ENCODE measurements around the gene DDX5. TPM values are rescaled to one million over a fixed set of nuclear protein-coding genes. Genes with fewer than 3 reads are reported as not detected.
"Not testable (repeated sequence)": the region's sequence is repeated elsewhere in the genome, so short reads cannot be mapped to it uniquely, and the experiment has no call there.

The DDX5 gene
- total and polyA plus RNA-seq, 2 donors (not counting 3 experiments of a cell fraction or from before 2014, with no cell fraction given) = 1,027 to 2,040 TPM

DNA sequence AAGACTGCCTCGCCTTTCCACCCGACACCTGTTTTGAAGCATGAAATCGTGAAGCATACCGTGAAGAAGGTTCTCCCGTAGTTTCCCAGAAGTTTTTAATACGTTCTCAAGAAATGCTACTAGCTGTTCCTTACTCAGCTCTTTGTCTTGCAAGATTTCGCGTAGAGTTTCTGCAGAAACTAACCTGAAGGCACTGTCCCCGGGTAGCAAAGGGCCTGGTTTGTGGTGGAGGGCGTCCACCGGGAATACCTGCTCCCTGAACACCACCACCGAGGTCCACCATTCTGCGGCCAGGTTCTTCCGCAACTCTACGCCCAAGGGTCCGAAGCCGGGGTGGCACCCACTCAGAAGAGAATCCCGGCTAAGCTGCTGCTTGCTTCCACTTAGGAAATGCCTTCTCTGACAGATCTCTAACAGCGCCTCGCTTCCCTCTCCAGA, 9.7 kb downstream of the DDX5 start:
- no TSS peak for BruUV-seq (replicated peaks)
- peaks cover 39% of the 10 kb centered on the region for H3K79me2 ChIP-seq (ENCODE audit: control insufficient read depth, insufficient read depth, low read length)
- FAIRE-seq (no peak), DNase-seq (ENCODE audit: low read depth, low spot score) (peak; percentile 49)
- no peaks in the 10 kb centered on the region for H3K27me3 ChIP-seq (ENCODE audit: control insufficient read depth in 2 of 2, insufficient read depth in 2 of 2, low read length in 2 of 2)
- peak overlapping the region; percentile 35 for H3K27ac ChIP-seq (ENCODE audit: insufficient read depth, low read depth, low read length)
- TF ChIP-seq EZH2 (IDR thresholded peaks at IDR 0.05; ENCODE audit: borderline replicate concordance, low read depth, low read length, severe bottlenecking) (no peak), JUN (IDR thresholded peaks at IDR 0.05; ENCODE audit: borderline replicate concordance, insufficient read depth, insufficient read length, low read depth) (no peak), MYC (IDR thresholded peaks at IDR 0.05; ENCODE audit: low read depth, low read length) (no peak), GATA2 (IDR thresholded peaks at IDR 0.05; ENCODE audit: insufficient read depth, insufficient read length, low read depth, low read length) (no peak), POLR2AphosphoS5 (IDR thresholded peaks at IDR 0.05; ENCODE audit: insufficient read depth, low read depth, low read length) (no peak), FOS (IDR thresholded peaks at IDR 0.05; ENCODE audit: borderline replicate concordance, insufficient read depth, low read length) (no peak), POLR2A (IDR thresholded peaks at IDR 0.05; ENCODE audit: low read depth, low read length) (no peak)
- TF ChIP-seq, protein P1, sequence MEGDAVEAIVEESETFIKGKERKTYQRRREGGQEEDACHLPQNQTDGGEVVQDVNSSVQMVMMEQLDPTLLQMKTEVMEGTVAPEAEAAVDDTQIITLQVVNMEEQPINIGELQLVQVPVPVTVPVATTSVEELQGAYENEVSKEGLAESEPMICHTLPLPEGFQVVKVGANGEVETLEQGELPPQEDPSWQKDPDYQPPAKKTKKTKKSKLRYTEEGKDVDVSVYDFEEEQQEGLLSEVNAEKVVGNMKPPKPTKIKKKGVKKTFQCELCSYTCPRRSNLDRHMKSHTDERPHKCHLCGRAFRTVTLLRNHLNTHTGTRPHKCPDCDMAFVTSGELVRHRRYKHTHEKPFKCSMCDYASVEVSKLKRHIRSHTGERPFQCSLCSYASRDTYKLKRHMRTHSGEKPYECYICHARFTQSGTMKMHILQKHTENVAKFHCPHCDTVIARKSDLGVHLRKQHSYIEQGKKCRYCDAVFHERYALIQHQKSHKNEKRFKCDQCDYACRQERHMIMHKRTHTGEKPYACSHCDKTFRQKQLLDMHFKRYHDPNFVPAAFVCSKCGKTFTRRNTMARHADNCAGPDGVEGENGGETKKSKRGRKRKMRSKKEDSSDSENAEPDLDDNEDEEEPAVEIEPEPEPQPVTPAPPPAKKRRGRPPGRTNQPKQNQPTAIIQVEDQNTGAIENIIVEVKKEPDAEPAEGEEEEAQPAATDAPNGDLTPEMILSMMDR (IDR thresholded peaks at IDR 0.05; ENCODE audit: extremely low read depth in 1 of 2, insufficient read depth in 1 of 2, low read depth in 1 of 2, low read length in 2 of 2) = no peak
- TF ChIP-seq, protein P2, sequence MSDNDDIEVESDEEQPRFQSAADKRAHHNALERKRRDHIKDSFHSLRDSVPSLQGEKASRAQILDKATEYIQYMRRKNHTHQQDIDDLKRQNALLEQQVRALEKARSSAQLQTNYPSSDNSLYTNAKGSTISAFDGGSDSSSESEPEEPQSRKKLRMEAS (IDR thresholded peaks at IDR 0.05; ENCODE audit: insufficient read depth, insufficient read length) = no peak
- peak overlapping the region; percentile 84 for H3K4me2 ChIP-seq (ENCODE audit: insufficient read depth, low read length)
- peak overlapping the region; percentile 54 for H3K9ac ChIP-seq (replicated peaks; ENCODE audit: extremely low read depth, insufficient read depth, low read length)
- intact Hi-C loops (cut with micrococcal nuclease) (loop anchor here (5.0 kb wide), 1 partner anchor 169 kb away; no protein-coding TSS in a partner anchor), dilution Hi-C loops (cut with MboI; ENCODE audit: extremely low pct_ligation_motif_present, low sequenced_read_pairs) (no loop called here)
- H4K20me1 ChIP-seq (replicated peaks; ENCODE audit: control insufficient read depth, extremely low read depth, insufficient read depth, low read length) = peaks cover 14% of the 10 kb centered on the region
- peaks cover 53% of the 10 kb centered on the region for H3K4me1 ChIP-seq (ENCODE audit: control insufficient read depth, extremely low read depth, insufficient read depth, low read length)
- H3K9me1 ChIP-seq (replicated peaks; ENCODE audit: control insufficient read depth, extremely low read depth, insufficient read depth, low read length) = no peaks in the 10 kb centered on the region
- H3K9me3 ChIP-seq (replicated peaks; ENCODE audit: control insufficient read depth, insufficient read depth, low read length) = no peaks in the 10 kb centered on the region
- peaks cover 26 to 42% of the 10 kb centered on the region in 2 experiments for H3K36me3 ChIP-seq (ENCODE audit: control insufficient read depth in 2 of 2, extremely low read depth in 1 of 2, insufficient read depth in 2 of 2, low read length in 2 of 2)
- H2AFZ ChIP-seq (ENCODE audit: low read depth, low read length) = peak overlapping the region; percentile 58
- ChIA-PET POLR2A (interaction anchor here (1.1 to 2.1 kb wide), 3 partner anchors 10 to 76 kb away, joined by 3 to 37 read pairs (median 8); partner anchors contain the start of genes CEP95 and DDX5), CTCF (interaction anchor here (1.0 to 4.5 kb wide), 3 partner anchors 9 to 76 kb away, joined by 4 to 39 read pairs (median 4); partner anchors contain the start of genes CEP95 and DDX5)
- peak overlapping the region; percentile 33 to 75 (median 66) for H3K4me3 ChIP-seq (replicated peaks in 1 of 3; ENCODE audit: insufficient read depth in 1 of 3, low read depth in 1 of 3, low read length in 3 of 3)

DNA sequence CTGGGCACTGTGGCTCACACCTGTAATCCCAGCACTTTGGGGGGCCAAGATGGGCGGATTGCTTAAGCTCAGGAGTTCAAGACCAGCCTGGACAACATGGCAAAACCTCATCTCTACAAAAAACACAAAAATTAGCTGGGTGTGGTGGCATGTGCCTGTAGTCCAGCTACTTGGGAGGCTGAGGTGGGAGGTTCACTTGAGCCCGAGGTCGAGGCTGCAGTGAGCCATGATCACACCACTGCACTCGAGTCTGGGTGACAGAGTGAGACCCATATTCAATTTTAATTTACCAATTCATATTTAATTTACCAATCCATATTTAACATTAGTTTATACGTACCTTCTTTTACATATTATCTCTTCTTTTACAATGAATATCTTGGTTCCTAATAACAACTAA, 10.8 kb downstream of the DDX5 start:
- H3K9ac ChIP-seq (replicated peaks; ENCODE audit: extremely low read depth, insufficient read depth, low read length); BruUV-seq (replicated peaks); H3K27ac ChIP-seq (ENCODE audit: insufficient read depth, low read depth, low read length); FAIRE-seq; dilution Hi-C loops (cut with MboI; ENCODE audit: extremely low pct_ligation_motif_present, low sequenced_read_pairs); DNase-seq (ENCODE audit: low read depth, low spot score); H3K4me2 ChIP-seq (ENCODE audit: insufficient read depth, low read length); H3K9me1 ChIP-seq (replicated peaks; ENCODE audit: control insufficient read depth, extremely low read depth, insufficient read depth, low read length); H2AFZ ChIP-seq (ENCODE audit: low read depth, low read length); POLR2A ChIA-PET; H3K4me3 ChIP-seq (replicated peaks in 1 of 3; ENCODE audit: insufficient read depth in 1 of 3, low read depth in 1 of 3, low read length in 3 of 3); H4K20me1 ChIP-seq (replicated peaks; ENCODE audit: control insufficient read depth, extremely low read depth, insufficient read depth, low read length); H3K27me3 ChIP-seq (ENCODE audit: control insufficient read depth in 2 of 2, insufficient read depth in 2 of 2, low read length in 2 of 2); H3K9me3 ChIP-seq (replicated peaks; ENCODE audit: control insufficient read depth, insufficient read depth, low read length): not testable (repeated sequence)
- Histone ChIP-seq H3K4me1 (ENCODE audit: control insufficient read depth, extremely low read depth, insufficient read depth, low read length) (peaks cover 43% of the 10 kb centered on the region), H3K36me3 (ENCODE audit: control insufficient read depth in 2 of 2, extremely low read depth in 1 of 2, insufficient read depth in 2 of 2, low read length in 2 of 2) (peaks cover 15 to 37% of the 10 kb centered on the region in 2 experiments), H3K79me2 (ENCODE audit: control insufficient read depth, insufficient read depth, low read length) (peaks cover 28% of the 10 kb centered on the region)
- intact Hi-C loops (cut with micrococcal nuclease) = loop anchor here (5.0 kb wide), 1 partner anchor 168 kb away; no protein-coding TSS in a partner anchor
- CTCF ChIA-PET = interaction anchor here (1.0 kb wide), 2 partner anchors 75 to 77 kb away, joined by 3 to 5 read pairs; no protein-coding TSS in a partner anchor

All from endothelial cell of umbilical vein (primary cell).